HG03025 (cell line): ENCODE results near the gene TCEA2.

ENCODE experiments used
- ATAC-seq: cut with Tn5 transposase; IDR thresholded peaks from one replicate; pipeline ENCODE4 v1.9.1; 2021; ENCODE audit warnings: mild to moderate bottlenecking, moderate library complexity; ENCODE audit not compliant: unreplicated experiment, low FRiP score

The TCEA2 gene

GRCh38 chr20:64119301-64119680 is 56.3 kb downstream of the TCEA2 start:
- no peak for ATAC-seq

- no peak for ATAC-seq
Observed at GRCh38 chr20:64119681-64120341, 56.8 kb downstream of the TCEA2 start.

GRCh38 chr20:64121586-64121985 is 58.6 kb downstream of the TCEA2 start:
- no peak for ATAC-seq
